Activated gamma-delta T cell (primary cell): Measurements from ENCODE around the gene MITF.

Experiments
- DNase-seq: peaks from one replicate; lab custom pipeline; 2025; lab: John Stamatoyannopoulos, UW
- total RNA-seq, 2 donors: gene quantifications; one replicate each; lab custom pipeline; 2026; lab: John Stamatoyannopoulos, UW

Gene MITF
- 0 to 0.74 reads per million in 2 donors for total RNA-seq

- no peak for DNase-seq
Observed at GRCh38 chr3:69739204-69740102, at the start of gene MITF. Gene MITF, plus strand, starts transcription at chr3:69739464. Its CDS starts 134 bp downstream, at chr3:69739598.

DNA sequence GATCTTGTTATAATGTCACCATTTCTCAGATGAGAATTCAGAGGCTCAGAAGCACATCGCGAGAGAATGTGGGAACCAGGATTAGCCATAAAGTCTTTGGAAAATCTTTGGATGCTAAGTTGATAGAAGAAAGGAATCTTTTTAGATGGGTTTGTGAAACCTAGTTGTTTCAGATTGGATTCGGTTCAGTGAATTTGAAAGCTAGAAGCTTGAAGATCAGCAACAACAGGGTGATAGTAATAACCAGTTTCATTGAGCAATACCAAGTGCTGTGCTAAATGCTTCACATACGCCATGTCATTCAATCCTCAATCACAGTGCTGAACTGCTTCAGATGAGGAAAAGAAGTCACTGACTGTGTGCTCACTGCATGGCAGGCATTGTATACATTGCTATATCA is 47.4 kb upstream of the MITF start:
- DNase-seq: no peak

DNA sequence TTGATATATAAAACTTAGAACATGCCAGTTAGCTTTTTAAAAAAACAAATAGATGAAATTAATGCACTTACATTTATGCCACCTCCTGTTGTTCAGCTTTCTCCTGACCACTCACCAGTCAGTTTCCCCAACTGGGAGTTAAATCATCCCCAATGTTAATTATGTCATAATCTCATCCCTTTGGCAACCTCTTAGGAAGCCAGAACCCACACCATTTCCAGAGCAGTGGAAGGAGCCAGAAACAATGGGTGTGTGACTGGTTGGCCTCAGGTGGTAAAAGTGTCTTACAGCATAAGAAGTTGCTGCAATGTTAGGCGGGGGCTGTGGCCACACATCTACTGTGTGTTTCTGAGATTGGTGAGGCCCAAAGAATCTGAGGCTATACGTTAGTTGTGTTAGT is 46.5 kb upstream of the MITF start:
- no peak for DNase-seq

DNA sequence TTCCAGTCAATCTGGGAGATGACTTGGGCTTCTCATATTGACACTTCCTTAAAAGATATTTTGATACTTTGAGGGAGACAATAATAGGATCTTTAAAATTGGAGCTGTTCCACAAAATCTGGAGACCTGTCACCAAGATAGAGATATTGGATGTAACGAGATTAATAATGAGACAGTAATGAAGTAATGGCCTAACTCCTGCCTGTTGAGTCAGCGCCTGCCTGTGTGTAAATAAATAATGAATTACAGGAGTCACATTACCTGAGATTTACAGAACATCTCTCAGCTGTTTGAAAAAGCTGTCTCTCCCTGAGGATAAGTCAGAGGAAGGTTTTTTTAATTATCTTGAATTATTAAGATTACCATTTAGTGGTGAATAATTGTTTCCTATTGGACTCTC is 43.8 kb upstream of the MITF start:
- DNase-seq: no peak

DNA sequence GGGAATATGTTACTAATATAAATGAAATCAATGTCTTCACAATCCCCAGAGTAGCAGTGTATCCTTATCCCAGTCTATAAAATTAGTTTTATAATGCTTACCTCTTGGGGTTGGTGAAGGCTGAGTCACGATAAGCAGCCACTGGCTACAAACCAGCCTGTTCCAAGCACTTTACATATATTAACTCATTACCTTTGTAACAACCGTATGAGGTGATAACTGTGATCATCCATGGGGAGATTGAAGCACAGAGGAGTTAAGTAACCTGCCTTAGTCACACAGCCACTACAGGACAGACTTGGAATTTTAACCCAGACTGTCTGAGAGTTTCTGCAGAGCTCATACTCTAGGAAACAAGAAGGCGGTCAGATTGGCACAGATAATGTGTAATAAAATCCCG is 43.3 kb upstream of the MITF start:
- no peak for DNase-seq

GRCh38 chr3:69696367-69696766 is 42.9 kb upstream of the MITF start:
- no peak for DNase-seq

GRCh38 chr3:69697381-69697780 is 41.9 kb upstream of the MITF start:
- DNase-seq: no peak

GRCh38 chr3:69698728-69699127 is 40.5 kb upstream of the MITF start:
- DNase-seq: no peak

DNA sequence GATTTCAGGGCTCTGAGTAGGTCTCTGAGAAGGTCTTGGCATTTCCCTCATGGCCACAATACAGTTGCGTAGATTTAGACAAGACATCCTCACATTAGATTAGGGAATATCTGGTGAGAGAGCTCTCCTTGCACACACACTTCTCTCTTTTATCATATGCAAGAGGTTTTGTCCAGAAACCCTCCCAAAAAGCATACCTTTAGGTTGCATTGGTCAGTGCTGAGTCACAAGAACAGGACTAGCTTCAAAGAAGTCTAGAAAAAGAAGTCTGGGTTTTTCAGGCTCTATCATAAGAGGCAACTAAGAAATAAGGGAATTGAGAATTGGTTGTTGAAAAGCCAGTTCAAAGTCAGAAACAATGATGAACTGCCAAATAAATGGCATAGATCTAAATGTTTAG is 40.1 kb upstream of the MITF start:
- no peak for DNase-seq

- DNase-seq: no peak
Observed at GRCh38 chr3:69700949-69701348, 38.3 kb upstream of the MITF start.

GRCh38 chr3:69710153-69710977 is 28.9 kb upstream of the MITF start:
- no peak for DNase-seq

DNA sequence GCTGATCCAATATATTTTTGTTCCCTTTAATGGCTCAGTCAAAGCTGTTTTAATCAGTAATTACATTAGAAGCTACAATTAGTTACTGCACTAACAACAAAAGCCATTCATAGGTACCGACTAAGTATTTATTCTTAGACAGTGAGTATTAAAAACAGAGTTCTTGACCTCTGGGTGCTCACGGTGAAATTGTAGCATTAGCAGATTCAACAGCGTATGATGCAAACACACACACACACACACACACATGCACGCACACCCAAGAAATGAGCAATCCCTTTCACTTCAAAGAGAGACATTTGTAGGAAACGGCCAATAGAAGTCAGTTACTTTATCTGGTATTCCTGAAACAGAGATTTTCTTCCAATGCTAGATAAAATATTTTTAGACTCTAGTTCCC is 27.0 kb upstream of the MITF start:
- no peak for DNase-seq

DNA sequence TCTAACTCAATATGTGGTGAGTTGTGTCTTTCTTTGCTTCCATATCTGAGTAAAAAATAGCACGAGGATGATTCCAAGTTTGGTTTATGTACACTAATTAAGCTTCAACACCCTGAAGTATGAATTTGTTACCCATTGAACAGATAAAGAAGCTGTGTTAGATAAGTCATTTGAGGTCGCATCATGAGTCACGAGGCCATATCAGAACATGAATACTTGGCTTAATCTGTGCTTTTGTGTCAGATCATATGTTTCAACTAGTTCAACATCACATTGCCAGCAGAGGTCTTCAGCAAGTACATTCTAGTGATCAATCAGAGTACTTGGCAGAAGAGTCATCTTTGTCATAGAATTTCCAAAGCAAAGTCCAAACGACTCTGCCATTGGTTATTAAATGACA is 26.3 kb upstream of the MITF start:
- no peak for DNase-seq

GRCh38 chr3:69715204-69715603 is 24.1 kb upstream of the MITF start:
- DNase-seq: no peak

DNA sequence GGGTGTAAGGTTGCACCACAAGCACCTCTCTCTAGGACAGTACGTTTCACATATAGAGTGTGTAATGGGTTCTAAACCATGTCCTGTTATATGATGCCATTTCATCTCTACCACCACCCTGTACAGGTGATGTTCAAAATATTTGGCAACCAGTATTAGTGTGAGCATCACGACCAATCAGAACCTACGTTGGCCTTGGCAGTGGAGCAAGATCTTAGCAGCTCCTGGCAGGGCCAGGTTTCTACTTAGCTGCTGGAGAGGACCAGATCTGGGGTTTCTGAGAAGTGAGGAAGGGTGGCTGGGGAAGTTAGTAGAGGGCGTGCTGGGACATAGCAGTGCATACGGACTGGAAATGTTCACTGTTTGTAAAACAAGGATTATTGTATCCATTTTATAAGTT is 23.1 kb upstream of the MITF start:
- no peak for DNase-seq

DNA sequence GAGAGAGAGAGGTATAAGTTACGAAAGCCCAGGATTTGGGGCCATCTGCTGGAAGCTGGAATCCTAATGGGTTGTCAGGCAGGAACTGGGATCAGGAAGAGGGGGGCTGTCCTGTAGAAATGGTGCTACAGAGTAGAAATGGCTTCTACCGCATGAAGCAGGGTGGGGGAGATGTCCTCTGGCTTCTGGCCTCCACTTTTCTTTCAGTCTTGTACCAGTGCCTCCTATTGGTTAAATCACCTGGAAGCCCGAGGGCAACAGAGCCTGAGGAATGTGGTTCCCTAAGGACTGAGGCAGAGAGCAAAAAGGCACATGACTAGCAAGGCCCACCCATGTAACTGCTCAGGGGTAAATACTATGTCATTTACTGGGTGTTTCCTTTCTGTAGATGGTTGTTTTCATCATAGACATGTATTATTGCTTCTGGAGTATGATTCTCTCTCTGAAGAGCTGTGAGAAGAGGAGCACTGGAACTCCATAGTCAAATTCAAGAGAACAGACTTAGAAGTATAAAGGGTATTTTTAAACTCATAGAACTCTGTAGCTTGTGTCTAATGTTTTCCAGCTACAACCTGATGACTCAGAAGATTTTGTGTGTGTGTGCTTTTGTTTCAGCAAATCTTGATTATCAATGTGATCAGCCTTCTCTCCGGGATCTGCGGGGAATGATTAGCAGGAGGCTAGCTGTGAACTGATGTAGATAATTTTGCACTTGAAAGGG is 20.2 kb upstream of the MITF start:
- no peak for DNase-seq

- DNase-seq: no peak
Observed at GRCh38 chr3:69719587-69720122, 19.6 kb upstream of the MITF start.

DNA sequence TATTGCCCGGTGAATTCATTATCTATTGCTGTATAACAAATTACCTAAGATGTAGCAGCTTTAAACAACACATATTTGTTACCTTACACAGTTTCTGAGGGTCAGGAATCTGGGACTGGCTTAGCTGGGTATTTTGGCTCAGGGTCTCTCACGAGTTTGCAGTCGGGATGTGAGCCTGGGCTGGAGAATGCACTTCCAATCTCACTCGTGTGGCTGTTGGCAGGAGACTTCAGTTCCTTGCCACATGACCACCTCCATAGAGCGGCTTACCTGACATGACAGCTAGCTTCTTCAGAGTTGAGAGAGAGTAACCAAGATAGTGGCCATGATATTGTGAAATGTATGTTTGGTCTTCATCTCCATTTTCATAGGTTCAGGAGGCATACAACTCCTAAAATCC is 18.4 kb upstream of the MITF start:
- no peak for DNase-seq

DNA sequence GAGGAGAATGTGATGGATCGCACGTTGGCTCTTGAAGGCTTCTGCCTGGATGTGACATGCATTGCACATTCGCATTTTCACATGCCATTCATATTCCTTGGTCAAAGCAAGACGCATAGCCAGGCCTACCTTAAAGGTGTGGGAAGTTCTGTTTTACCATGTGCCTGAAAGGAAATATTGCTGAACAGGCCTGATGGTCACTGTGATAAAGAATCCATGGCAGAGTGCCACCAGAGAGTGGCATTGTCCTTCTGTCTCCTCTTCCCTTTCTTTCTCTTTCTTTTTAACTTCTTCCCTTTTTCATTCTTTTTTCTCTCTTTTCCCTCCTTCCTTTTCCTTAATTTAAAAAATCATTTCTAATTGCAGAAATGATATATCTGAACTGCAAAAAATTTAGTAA is 15.9 kb upstream of the MITF start:
- DNase-seq: no peak

- no peak for DNase-seq
Observed at GRCh38 chr3:69724722-69725435, 14.4 kb upstream of the MITF start.

DNA sequence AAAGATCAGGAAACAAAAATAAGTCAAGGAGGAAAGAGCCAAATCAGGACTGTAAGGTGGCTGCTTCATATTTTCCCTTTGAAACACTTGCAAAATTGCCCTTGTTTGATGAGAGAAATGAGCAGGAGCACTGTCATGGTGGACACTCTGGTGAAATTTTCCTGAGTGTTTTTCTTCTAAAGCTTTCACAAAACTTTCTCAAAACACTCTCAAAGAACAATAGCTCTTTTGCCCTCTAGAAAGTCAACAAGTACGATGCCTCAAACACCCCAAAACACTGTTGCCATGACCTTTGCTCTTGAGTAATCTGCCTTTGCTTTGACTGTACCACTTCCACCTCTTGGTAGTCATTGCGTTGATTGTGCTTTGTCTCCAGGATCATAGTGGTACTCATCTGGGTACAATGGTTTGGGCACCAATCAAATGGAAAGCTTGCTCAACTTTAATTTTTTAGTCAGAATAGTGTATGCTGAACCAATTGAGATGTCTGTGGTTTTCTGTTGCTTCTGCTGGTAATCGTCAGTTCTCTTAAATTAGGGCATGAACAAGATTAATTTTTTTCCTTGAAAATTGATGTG is 13.2 kb upstream of the MITF start:
- DNase-seq: no peak
